WI38 (cell line): Measurements from ENCODE around the gene CHD2.

Experiments used
- H3K4me3 ChIP-seq: 2 replicates; pipeline ENCODE4 v1.5.1; 2011; ENCODE audit warnings: low read depth, mild to moderate bottlenecking, control low read depth, low read length
- CTCF ChIP-seq: IDR thresholded peaks from 2 replicates; pipeline ENCODE4 v1.5.1; 2012; ENCODE audit warnings: low read depth, mild to moderate bottlenecking, control low read depth, low read length

CHD2 gene

GRCh38 chr15:92968926-92969651 is 69.0 kb downstream of the CHD2 start:
- 0 out of 2 replicates have a peak, but pooled peaks have one; percentile 5 for TF ChIP-seq CTCF
- no peak overlapping the region for H3K4me3 ChIP-seq

- TF ChIP-seq CTCF: no peak
Measured at GRCh38 chr15:92970656-92971055, 70.5 kb downstream of the CHD2 start.

GRCh38 chr15:92971081-92971480 is 71.0 kb downstream of the CHD2 start:
- no peak for TF ChIP-seq CTCF
- no peak overlapping the region for H3K4me3 ChIP-seq

More at GRCh38 chr15:92970656-92971055, 70.5 kb downstream of the CHD2 start:
- no peak overlapping the region for H3K4me3 ChIP-seq

GRCh38 chr15:92971713-92972112 is 71.6 kb downstream of the CHD2 start:
- TF ChIP-seq CTCF: no peak
- H3K4me3 ChIP-seq: no peak overlapping the region

GRCh38 chr15:92974183-92974915 is 74.2 kb downstream of the CHD2 start:
- H3K4me3 ChIP-seq: no peak overlapping the region

GRCh38 chr15:92979011-92979701 is 79.0 kb downstream of the CHD2 start:
- TF ChIP-seq CTCF: no peak
- no peak overlapping the region for H3K4me3 ChIP-seq

More at GRCh38 chr15:92974183-92974915, 74.2 kb downstream of the CHD2 start:
- TF ChIP-seq CTCF: no peak
